ENCODE data around the gene CPTP.
A peak's percentile ranks its signal among the peaks of the same experiment; 100 is the strongest.
"Not testable (repeated sequence)": the region's sequence is repeated elsewhere in the genome, so short reads cannot be mapped to it uniquely, and the experiment has no call there.

CPTP gene

DNA sequence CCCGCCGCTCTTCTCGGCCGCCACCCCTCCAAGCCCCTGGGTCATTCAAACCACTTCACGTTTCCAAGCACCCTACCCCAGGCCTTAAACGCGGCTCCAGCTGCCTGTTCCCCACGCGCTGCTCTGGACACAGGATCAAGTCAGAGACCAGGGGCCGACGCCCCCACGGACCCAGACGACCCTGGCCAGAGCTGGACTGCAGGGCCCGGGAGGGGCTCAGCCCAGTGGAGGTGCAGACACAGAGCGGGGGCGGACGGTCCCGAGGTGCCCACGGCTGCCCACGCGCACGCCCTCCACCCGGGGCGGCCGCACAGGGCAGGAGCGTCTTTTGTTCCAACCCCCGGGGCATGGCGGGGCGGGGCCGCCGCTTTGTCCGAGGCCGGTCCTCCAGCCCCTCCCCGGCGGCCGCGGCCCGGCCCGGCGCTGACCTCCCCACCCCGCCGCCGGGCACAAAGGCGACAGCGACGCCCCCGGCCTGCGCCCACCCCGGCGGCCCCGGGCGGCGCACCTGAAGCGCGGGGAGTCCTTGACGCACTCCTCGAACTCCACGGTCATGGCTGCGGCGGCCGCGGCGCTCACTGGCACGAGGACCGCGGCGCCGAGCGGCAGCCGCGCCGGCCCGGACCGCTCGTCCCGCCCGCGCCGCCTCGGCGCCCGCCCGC lies 17.2 kb upstream of the CPTP start:
- no peak for DNase-seq

DNA sequence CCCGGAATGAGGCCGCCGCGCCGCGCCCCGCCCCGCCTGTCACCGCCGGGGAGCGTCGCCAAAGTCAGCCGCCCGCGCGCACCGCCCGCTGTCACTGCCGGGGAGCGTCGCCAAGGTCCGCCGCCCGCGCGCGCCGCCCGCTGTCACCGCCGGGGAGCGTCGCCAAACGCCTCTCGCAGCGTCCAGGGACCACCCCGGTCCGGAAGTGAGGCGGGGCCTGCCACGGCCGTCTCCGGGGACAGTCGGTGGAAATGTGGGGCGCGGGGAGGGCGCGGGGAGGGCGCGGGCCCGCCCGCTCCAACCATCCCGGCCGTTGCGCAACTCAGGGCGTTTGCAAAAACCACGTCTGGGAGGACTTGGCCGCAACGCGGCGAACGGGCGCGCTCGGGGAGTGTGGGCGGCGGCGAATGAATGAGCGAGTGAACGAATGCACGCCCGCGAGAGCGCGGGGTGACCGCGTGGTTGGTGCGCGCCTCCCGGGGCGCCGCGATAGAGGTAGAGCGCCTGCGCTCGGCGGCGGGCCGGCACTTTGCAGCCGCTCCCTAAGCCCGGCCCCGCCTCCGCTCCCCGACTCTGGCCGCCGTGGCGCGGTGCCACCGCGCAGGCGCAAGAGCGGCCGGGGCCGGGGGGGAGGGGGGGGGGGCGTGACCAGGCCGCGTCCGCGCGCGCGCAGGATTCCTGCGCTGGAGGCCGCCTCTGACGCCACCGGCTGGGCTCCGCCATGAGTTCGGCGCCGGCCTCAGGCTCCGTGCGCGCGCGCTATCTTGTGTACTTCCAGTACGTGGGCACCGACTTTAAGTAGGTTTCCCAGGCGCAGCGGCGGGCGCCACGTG lies 16.5 kb upstream of the CPTP start, which contains the start of the genes ACAP3 and PUSL1:
Gene ACAP3 (minus strand): TSS at position 8 of the 833 bp plus-strand sequence. CDS start 115 bp downstream, outside the sequence.
Gene PUSL1 (plus strand): TSS at position 675 of the 833 bp plus-strand sequence. CDS start 47 bp downstream, at position 722.
- DNase-seq, result peak; percentile 94

DNA sequence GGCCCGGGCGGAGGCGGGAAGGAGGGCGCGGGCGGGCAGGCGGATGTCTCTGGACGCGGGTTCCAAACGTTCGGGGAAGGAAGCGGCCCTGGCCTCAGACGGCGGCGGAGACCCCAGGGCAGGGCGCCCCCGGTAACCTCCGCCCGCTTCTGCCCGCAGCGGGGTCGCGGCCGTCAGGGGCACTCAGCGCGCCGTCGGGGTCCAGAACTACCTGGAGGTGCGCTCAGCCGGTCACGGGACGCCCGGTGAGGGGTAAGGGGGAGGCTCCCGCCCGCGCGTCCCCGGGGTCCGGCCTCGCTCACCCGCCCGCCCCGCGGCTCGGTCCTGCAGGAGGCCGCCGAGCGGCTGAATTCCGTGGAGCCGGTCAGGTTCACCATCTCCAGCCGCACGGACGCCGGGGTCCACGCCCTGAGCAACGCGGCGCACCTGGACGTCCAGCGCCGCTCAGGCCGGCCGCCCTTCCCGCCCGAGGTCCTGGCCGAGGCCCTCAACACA lies 15.8 kb upstream of the CPTP start:
- no peak for DNase-seq

DNA sequence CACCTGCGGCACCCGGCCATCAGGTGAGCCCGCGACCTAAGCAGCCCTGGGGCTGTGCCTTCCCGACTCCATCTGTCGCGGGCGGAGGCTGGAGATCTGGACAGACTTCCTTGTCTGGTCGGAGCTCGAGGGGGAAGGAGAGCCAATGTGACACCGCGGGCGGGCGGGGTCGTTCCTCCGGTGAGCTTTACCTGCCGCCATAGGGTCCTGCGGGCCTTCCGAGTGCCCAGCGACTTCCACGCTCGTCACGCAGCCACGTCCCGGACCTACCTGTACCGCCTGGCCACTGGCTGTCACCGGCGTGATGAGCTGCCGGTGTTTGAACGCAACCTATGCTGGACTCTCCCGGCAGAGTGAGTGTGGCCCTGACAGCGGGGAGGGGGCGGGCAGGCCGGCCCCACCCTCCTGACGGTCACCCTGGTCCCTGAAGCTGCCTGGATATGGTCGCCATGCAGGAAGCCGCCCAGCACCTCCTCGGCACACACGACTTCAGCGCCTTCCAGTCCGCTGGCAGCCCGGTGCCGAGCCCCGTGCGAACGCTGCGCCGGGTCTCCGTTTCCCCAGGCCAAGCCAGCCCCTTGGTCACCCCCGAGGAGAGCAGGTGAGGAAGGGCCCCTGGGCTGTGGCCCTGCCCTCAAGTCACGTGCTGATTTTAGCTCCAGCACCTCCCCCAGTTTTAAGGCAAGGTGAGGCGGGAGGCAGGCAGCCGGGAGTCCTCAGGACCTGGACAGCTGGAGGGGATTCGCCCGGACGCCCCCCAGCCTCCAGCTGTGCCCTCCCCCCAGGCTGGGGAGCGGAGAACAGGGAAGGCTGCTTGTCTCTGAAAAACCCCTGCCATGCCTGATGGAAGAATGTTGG lies 15.1 kb upstream of the CPTP start:
- no peak for DNase-seq

DNA sequence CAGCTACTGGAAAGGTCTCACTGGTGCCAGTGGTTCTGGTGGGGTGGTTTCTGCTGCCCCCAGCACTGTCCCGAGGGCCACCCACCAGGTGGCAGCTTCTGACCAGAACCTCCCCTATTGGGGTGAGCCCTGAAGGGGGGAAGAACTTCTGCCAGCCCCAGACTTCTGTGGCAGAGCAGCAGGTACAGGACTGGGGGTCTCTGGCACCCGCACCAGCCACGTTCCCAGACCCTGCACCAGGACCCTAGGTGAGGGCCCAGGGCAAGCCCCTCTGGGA lies 14.6 kb upstream of the CPTP start:
- no peak for DNase-seq

DNA sequence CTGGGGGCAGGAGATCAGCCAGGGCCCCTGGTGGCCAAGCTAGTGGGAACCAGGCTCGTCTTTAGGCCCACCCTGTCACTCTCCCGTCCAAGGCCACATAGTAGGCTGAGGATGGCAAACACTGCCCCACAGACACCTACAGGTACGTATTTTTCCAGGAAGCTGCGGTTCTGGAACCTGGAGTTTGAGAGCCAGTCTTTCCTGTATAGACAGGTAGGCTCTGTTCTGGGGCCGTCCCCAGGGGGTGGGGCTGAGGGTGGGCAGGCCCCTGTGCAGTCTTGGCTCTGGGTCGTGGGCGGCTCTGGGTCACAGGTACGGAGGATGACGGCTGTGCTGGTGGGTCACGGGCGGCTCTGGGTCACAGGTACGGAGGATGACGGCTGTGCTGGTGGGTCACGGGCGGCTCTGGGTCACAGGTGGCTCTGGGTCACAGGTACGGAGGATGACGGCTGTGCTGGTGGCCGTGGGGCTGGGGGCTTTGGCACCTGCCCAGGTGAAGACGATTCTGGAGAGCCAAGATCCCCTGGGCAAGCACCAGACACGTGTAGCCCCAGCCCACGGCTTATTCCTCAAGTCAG lies 14.0 kb upstream of the CPTP start:
- DNase-seq, result no peak

DNA sequence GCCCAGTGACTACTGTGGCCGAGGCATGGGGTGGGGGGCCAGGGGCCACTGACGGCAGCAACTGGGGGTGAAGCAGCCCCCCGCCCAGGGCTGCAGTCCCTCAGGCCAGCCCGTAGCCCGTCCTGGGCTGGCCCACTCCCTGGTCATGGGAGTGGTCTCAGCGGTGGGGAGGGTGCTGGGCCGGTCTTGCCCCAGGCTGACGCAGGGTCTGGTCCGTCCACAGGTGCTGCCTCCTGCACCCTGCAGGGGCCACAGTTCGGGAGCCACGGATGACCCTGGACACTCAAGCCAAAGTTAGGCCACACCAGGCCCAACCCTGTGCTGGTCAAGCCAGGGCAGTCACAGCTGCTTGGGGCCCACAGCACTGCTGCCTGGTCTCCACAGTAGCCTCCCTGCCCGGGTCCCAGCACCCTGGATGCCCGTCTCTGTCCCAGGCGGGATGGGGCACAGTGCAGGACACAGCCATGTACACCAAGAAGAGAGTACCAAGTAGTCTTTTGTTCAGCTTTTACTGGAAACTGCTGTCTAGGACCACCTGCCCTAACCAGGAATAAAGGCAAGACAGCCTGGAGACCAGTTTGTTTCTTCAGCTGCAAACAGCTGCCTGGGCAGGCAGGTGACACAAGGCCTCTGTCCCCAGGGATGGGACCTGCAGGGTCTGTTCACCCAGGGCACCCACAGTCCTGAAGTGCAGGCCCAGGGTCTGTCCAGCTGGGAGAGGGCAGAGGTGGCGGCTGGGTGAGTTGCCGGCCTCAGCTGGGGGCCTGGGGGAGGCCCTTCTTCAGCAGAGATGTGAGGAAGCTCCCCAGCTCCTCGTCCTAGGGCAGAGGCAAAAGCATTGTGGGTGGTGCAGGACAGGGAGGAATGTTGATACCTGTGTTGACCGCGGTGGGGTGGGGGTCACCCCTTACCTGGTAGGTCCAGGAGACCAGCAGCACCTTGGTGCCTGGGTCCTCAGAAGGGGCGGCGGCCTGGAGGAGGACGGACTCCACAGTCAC lies 13.2 kb upstream of the CPTP start:
- DNase-seq, result no peak

DNA sequence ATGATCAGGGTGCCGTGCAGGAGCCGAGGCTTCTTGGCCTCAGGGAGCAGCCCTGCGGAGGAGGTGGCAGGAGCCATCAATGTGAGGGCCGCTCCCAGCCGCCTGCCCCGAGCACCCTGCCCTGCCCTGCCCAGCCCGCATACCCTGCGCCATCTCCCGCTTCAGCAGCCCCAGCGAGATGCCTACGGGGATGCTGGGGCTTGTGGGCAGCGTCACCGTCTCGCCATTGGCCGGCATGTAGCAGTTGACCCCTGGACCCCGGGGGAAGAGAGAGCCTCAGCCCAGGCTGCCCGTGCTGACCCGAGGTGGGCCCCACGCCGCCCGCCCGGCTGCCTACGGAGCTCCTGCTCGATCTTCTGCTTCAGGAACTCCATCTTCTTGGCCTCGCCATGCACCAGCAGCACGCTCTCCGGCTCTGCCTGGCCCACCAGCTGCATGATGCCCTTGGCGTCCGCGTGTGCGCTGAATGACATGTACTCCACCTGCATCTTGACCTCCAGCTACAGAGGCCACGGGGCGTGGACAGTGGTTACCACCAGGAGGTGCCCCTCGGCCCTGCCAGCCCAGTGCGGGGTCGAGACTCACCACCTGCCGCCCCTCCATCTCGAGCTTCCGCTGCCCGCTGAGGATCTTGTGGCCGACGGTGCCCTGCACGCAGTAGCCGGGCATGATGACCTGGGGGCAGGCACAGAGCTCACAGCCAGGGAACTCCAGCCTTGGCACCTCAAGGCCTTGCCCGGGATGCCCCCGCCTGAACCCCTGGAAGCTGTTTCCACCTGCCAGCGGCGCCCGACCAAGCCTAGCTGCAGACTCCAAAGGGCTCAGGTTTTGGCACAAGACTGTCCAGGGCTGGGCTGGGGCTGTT lies 11.9 kb upstream of the CPTP start:
- DNase-seq, result no peak

DNA sequence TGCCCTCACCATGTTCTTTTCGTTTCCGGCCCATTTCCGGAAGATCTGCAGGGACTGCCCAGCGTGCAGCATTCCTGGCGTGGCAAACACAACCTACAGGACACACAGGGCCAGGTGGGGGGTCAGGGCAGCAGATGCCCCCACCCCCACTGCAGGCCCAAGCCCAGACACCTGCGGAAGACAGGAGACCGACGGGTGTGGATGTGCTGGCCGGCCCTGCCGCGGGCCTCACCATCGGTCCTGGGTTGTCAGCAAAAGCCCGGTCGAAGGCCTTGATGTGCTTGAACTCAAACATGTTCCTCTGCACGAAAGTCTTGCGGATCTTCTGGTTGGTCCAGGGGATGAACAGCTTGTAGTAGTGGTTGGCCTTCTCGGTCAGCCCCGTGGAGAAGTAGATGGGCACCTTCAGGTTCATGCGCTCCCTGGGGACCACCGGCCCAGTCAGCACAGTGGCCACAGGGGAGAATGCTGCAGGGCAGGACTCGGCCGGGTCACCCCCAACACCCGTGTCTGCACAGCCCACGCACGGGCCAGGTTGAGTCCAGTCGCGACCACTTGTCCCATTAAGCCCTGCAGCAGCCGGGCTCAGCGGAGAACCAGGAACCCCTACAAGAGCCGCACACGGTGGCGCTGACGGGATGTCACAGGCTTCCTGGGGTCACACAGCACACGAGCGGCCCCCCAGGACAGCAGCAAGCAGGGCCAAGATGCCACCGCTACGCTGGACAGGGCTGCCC lies 10.9 kb upstream of the CPTP start:
- DNase-seq, result no peak

DNA sequence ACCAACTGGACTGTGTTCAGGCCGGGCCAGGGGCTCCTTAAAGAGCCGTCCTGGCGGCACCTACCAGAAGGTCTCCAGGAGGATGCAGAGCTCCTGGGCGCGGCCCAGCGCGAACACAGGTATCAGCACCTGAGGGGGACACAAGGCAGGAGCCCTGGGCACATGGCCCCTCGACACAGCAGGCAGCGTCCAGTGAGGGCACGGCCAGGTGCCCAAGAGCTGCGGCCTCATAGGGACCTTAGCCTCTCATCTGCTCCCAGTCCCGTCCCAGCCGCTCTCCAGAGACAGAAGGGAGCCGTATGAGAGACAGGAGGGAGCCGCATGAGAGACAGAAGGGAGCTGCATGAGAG lies 10.4 kb upstream of the CPTP start:
- no peak for DNase-seq

DNA sequence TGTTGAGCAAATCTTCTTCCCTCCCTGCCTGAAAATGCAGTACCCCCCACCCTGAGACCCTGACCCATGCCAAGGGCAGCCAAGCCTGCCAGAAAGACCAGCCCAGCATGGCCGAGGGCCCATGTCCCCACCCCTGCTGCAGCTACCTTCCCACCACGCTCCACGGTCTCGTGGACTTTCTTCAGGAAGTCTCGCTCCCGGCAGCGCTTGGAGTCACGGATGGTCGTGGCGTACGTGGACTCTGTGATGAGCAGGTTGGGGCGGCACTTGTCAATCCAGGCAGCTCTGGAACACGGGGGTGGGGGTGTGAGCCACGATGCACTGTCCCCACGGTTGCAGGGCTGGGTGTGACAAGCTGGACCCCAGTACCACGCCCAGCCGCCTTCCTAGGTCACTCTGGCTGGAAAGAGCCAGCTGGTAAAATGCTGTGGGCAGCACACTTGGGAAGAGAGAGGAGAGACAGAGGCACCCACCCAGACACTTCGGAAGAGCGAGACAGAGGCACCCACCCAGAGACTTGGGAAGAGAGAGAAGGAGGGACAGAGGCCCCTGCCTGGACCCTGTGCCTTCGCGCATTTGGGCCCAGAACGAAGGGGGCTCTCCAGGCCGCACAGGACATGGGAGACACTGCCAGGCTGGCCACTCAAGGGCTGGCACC lies 9.8 kb upstream of the CPTP start:
- no peak for DNase-seq

DNA sequence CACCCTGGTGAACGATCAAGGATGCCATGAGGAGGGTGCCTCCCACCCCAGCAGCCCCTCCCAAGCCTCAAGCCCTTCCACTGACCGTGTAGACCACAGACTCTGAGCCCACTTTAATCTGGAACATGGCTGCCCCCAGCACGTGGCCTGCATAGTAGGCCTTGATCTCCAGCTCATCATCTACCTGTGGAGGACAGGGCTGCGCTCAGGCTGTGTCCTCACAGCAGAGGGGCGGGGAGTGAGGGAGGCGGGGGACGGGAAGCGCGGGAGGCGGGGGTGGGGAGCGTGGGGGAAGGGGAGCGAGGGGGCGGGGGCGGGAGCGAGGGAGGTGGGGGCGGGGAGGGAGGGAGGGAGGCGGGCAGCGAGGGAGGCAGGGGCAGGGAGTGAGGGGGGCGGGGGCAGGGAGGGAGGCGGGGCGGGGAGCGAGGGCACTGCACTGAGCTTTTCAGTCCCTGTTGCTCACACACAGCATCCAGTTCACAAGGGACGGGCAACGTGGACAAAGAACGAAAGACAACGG lies 9.1 kb upstream of the CPTP start:
- DNase-seq, result no peak

DNA sequence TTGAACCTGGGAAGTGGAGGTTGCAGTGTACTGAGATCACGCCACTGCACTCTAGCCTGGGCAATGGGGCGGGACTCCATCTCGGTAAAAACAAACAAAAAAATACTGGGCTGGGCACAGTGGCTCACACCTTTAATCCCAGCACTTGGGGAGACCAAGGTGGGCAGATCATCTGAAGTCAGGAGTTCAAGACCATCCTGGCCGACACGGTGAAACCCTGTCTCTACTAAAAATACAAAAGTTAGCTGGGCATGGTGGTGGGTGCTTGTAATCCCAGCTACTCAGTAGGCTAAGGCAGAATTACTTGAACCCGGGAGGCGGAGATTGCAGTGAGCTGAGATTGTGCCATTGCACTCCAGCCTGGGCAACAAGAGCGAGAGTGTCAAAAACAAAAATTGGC lies 8.4 kb upstream of the CPTP start:
- DNase-seq, result not testable (repeated sequence)

DNA sequence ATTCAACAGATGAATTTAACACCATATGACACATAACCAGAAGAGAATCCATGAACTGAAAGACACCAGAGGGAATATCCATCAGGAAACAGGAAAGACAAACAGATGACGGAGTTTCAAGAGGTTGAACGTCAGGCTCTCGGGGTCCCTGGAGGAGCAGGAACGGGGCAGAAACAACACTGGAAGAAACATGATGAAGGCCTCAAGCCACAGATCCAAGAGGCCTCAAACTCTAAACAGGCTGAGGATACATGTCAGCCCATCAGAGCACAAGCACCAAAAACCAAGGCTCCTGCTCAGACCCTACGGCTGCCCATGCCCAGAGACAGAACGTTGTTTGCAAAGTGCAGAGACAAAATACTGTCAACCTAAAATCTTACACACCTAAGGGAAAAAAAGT lies 7.2 kb upstream of the CPTP start:
- DNase-seq, result no peak

DNA sequence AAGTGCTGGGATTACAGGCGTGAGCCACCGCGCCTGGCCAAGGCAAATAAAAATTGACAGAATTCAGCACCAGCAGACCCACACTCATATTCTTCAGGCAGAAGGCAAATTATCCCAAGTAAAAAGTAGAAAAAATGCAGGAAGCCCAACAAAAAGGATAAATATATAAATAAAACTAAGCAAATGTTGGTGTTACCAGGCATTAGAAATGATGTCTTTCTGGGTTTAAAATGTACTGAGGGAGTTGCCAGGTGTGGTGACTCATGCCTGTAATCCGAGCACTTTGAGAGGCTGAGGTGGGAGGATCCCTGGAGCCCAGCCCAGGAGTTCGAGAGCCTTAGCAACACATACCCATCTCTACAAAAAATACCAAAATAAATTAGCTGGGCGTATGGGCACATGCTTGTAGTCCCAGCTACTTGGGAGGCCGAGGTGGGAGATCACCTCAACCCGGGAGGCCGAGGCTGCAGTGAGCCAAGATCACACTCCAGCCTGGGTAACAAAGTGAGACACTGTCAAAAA lies 6.4 kb upstream of the CPTP start:
- DNase-seq, result peak; percentile 78

DNA sequence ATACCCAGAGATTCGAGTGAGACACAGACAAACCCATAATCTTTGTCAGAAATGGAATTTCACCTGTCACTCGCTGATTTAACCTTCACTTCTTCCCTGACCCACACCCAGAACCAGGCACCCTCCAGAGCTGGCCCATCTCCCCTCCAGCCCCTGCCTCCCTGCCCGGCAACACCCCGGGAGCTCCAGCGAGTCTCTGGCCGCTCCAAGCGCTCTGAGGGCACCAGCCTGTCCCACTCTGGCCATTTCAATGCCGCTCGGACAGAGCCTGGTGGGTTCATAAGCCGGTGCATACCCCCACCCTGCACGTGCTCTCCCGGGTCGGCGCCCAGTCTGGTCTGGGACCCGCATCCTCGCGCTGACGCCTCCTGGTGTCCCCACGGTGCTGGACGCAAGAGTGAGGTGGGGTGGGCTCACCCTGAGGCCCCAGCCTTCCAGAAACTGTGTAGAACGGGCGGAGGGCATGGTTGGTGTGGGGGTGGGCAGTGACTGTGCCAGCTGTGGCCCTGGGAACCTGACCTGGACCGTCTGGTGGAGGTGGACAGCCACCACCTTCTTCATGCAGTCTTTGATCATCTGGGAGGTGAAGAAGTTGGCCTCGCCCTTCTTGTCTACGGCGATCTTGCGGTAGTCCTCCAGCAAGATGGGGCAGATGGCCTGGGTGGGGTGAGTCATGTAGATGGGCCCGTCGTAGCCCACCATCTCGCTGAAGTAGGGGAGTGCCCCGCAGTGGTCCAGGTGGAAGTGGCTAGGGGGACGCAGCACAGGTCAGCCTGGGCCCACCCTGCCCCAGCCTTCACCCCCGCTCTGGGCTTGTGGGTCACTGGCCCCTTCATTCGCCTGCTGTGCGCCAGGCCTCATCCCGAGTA lies 5.6 kb upstream of the CPTP start:
- DNase-seq, result no peak

DNA sequence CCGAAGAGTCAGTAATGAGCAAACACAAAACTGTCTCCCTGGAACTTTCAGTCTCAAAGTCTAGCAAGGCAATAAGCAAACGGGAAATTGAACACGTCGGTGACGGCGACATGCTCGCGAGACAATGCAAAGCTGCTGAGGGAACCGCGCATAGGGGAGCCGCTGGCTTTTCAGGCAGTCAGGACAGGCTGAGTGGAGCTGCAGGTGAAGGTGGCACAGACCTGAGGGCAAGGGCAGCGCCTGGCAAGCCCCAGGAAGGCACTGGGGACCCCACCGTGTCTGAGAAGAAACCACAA lies 5.0 kb upstream of the CPTP start:
- DNase-seq, result no peak
